Neutrophil (primary cell): Measurements from ENCODE around the gene OR2V2.

ENCODE experiments used
- H3K27ac ChIP-seq: fragments of 200-600 bp; sonication (generic); 2 replicates; pipeline ENCODE4 v1.5.1; 2016; ENCODE audit warnings: mild to moderate bottlenecking, moderate library complexity
- H3K27me3 ChIP-seq: fragments of 200-600 bp; sonication (generic); 2 replicates; pipeline ENCODE4 v1.6.0; 2016; ENCODE audit warnings: mild to moderate bottlenecking
- H3K36me3 ChIP-seq: fragments of 200-600 bp; sonication (generic); 2 replicates; pipeline ENCODE4 v1.5.1; 2017
- H3K4me1 ChIP-seq, 2 experiments: fragments of 200-600 bp in 1 of 2; sonication (generic) in 1 of 2; 1 replicate in 1 of 2; 2 replicates in 1 of 2; pipeline versions ENCODE4 v1.5.1 to v1.6.1; 2013 to 2016; ENCODE audit warnings: low read depth in 1 of 2, low read length in 1 of 2, mild to moderate bottlenecking in 1 of 2, moderate library complexity in 1 of 2; ENCODE audit not compliant: control insufficient read depth in 1 of 2, insufficient read depth in 1 of 2
- H3K4me3 ChIP-seq, 2 experiments: fragments of 200-600 bp in 1 of 2; sonication (generic) in 1 of 2; 1 replicate in 1 of 2; 2 replicates in 1 of 2; pipeline ENCODE4 v1.5.1; 2013 to 2016; ENCODE audit warnings: low read depth in 1 of 2, low read length in 1 of 2, mild to moderate bottlenecking in 1 of 2, moderate library complexity in 1 of 2
- H3K9me3 ChIP-seq: fragments of 200-600 bp; sonication (generic); 2 replicates; pipeline ENCODE4 v1.5.1; 2016
- TF ChIP-seq, protein P1 (sequence below): fragments of 200-600 bp; sonication (generic); IDR thresholded peaks from 2 replicates; pipeline ENCODE4 v1.5.1; 2016; ENCODE audit warnings: antibody characterized with exemption

The OR2V2 gene

DNA sequence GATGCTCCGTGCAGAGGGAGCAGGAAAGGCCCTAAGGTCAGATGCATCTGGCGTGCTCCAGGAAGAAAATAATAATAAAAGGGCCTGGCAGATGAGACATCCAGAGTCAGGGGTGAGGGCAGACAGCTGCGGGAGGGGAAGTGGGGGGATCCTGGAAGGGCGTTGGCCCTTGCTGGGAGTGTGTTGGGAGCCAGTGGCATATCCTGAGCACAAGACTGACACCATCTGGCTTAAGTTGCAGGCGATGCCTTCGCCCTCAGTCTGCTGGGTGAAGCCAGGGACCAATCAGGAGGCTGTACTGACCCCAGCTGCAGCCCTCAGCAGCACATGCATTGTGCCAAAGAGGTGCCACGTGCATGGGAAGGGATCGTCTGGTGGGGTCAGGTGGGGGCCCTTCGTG is 3.8 kb downstream of the OR2V2 start:
- no peaks in the 10 kb centered on the region for H3K4me1 ChIP-seq
- H3K4me3 ChIP-seq: no peak overlapping the region
- TF ChIP-seq, protein P1, sequence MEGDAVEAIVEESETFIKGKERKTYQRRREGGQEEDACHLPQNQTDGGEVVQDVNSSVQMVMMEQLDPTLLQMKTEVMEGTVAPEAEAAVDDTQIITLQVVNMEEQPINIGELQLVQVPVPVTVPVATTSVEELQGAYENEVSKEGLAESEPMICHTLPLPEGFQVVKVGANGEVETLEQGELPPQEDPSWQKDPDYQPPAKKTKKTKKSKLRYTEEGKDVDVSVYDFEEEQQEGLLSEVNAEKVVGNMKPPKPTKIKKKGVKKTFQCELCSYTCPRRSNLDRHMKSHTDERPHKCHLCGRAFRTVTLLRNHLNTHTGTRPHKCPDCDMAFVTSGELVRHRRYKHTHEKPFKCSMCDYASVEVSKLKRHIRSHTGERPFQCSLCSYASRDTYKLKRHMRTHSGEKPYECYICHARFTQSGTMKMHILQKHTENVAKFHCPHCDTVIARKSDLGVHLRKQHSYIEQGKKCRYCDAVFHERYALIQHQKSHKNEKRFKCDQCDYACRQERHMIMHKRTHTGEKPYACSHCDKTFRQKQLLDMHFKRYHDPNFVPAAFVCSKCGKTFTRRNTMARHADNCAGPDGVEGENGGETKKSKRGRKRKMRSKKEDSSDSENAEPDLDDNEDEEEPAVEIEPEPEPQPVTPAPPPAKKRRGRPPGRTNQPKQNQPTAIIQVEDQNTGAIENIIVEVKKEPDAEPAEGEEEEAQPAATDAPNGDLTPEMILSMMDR: no peak
- H3K9me3 ChIP-seq: no peaks in the 10 kb centered on the region
- no peaks in the 10 kb centered on the region for H3K36me3 ChIP-seq
- no peak overlapping the region for H3K27ac ChIP-seq
- H3K27me3 ChIP-seq: peaks cover 53% of the 10 kb centered on the region

DNA sequence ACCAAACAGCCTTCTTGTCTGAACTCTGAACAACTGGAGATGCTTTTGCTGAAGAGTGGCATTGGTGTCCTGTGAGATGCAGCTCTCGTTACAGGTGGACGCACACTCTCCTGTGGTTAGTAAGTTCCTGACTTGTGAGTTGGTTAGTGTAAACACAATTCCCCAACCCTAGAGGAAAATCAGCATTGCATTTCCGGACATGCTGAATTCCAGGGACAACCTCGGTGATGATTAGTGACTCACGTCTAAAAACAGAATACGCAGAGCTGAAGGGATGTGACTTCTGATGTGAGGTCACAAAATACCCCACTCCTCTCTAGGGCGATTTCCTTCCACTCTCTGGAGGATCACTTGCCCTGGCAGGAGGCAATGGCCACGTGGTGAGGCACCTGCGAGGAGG is 5.0 kb downstream of the OR2V2 start:
- Histone ChIP-seq H3K27ac (no peak overlapping the region), H3K4me3 (no peak overlapping the region), H3K36me3 (no peaks in the 10 kb centered on the region), H3K4me1 (no peaks in the 10 kb centered on the region), H3K27me3 (peaks cover 56% of the 10 kb centered on the region), H3K9me3 (no peaks in the 10 kb centered on the region)
- TF ChIP-seq, protein P1: no peak

DNA sequence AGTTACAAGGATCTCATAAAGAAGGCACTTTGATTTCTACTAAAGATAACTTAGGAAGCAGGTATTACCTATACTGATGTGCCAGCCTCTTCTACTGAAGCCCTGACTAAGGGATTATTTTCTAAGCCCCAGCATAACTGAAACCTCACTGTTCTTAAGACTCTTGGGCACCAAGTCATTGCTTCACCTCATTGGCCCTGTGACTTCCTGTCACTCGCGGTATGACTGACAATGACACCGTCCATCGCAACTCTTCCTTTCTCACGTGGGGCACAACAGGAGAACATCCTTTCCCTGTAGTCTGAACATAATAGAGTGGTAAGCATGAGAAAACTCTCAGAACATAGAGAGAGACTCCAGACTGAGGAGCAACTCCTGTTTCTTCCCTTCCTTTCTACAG is 6.4 kb downstream of the OR2V2 start:
- no peak overlapping the region for H3K27ac ChIP-seq
- H3K4me3 ChIP-seq: no peak overlapping the region
- no peaks in the 10 kb centered on the region for H3K36me3 ChIP-seq
- no peaks in the 10 kb centered on the region for H3K9me3 ChIP-seq
- no peaks in the 10 kb centered on the region for H3K4me1 ChIP-seq
- TF ChIP-seq, protein P1: no peak
- peaks cover 54% of the 10 kb centered on the region for H3K27me3 ChIP-seq

DNA sequence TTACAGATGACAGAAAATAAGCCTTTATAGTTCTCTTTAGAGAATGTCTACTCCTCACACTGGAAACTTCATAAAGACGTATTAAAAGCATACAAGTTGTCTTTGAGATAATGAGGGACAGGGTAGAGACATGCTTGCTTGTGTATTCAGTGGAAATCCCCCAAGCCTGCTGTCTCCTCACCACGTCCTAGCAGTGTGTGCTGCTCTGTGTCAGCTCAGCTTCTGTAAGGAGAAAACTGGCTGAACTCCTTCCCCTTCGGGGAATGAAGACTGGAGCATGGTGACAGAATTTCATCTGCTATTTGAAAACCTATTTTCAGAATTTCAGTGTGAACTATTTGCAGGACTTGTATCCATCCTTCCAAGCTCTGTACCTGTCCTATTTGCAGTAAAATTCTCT is 9.4 kb downstream of the OR2V2 start:
- peaks cover 34% of the 10 kb centered on the region for H3K27me3 ChIP-seq
- H3K4me1 ChIP-seq: peaks cover 0 to 6% of the 10 kb centered on the region in 2 experiments
- H3K9me3 ChIP-seq: no peaks in the 10 kb centered on the region
- TF ChIP-seq, protein P1: no peak
- no peak overlapping the region for H3K27ac ChIP-seq
- no peak overlapping the region for H3K4me3 ChIP-seq
- no peaks in the 10 kb centered on the region for H3K36me3 ChIP-seq

DNA sequence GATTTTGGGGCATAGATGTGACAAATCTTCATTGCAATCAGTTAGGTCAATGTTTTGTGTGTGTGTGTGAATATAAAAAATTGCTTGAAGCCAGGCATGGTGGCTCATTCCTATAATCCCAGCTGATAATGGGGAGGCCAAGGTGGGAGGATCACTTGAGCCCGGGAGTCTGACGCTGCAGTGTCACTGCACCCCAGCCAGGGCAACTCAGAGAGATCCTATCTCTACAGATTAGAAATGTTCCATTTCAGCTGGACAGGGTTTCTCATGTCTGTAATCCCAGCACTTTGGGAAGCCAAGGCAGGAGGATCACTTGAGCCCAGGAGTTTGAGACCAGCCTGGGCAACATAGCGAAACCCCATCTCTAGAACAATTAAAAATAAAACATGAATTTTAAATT is 11.5 kb downstream of the OR2V2 start:
- peaks cover 4 to 6% of the 10 kb centered on the region in 2 experiments for H3K4me1 ChIP-seq
- H3K4me3 ChIP-seq: no peak overlapping the region
- no peaks in the 10 kb centered on the region for H3K9me3 ChIP-seq
- H3K27ac ChIP-seq: no peak overlapping the region
- no peaks in the 10 kb centered on the region for H3K36me3 ChIP-seq
- TF ChIP-seq, protein P1: no peak
- H3K27me3 ChIP-seq: peaks cover 55% of the 10 kb centered on the region
